Measurements from ENCODE around the gene GLI3.

GLI3 gene

DNA sequence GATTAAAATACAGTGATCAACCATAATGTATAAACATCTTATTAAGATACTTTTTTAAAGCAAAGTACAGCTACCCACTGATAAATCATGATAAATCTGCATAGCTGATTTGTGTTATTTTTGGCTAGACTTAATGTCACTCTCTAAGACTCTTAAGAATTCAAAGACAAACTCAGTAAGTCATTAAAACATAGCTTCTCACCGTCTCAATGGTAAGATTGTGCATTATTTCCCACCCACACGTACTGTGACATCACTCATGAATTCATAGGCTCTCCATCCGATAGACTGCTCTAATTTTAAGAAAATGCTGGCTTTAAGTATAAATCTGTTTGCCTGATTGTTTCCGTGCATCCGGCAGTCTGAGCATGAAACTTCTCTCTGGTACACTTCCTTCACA lies 266.1 kb downstream of the GLI3 start:
- Histone ChIP-seq H3K4me1 (ENCODE audit: control insufficient read depth, insufficient read depth, low read length) (no peaks in the 10 kb centered on the region), H3K27ac (ENCODE audit: extremely low read depth, low read depth, low read length) (no peak overlapping the region), H3K36me3 (ENCODE audit: control insufficient read depth in 2 of 2, insufficient read depth in 1 of 2, low read length in 2 of 2) (peaks cover 12 to 62% of the 10 kb centered on the region in 2 experiments), H3K9me3 (ENCODE audit: control insufficient read depth, insufficient read depth, low read depth, low read length) (no peaks in the 10 kb centered on the region), H3K4me3 (ENCODE audit: low read depth, low read length) (no peak overlapping the region)
- TF ChIP-seq ZNF133 (tag by site-specific recombination; IDR thresholded peaks at IDR 0.05) (no peak), KLF16 (tag by site-specific recombination; IDR thresholded peaks at IDR 0.05) (no peak), ZNF530 (tag by site-specific recombination; IDR thresholded peaks at IDR 0.05; ENCODE audit: low read depth) (no peak), ZNF677 (tag by site-specific recombination; IDR thresholded peaks at IDR 0.05) (no peak), ZNF433 (tag by site-specific recombination; IDR thresholded peaks at IDR 0.05; ENCODE audit: low read depth) (no peak), ZBTB48 (tag by site-specific recombination; IDR thresholded peaks at IDR 0.05) (no peak), ZNF747 (tag by site-specific recombination; IDR thresholded peaks at IDR 0.05) (no peak), ZNF670 (tag by site-specific recombination; IDR thresholded peaks at IDR 0.05; ENCODE audit: low read depth) (no peak), ZNF391 (tag by site-specific recombination; IDR thresholded peaks at IDR 0.05; ENCODE audit: borderline replicate concordance, low read depth) (no peak), HOXA7 (CRISPR knock-in tag; IDR thresholded peaks at IDR 0.05; ENCODE audit: borderline replicate concordance) (no peak), ZNF146 (tag by site-specific recombination; IDR thresholded peaks at IDR 0.05) (no peak), KLF1 (tag by site-specific recombination; IDR thresholded peaks at IDR 0.05) (no peak), ZNF549 (tag by site-specific recombination; IDR thresholded peaks at IDR 0.05) (no peak), ZNF155 (tag by site-specific recombination; IDR thresholded peaks at IDR 0.05) (no peak)
- TF ChIP-seq, protein P1, sequence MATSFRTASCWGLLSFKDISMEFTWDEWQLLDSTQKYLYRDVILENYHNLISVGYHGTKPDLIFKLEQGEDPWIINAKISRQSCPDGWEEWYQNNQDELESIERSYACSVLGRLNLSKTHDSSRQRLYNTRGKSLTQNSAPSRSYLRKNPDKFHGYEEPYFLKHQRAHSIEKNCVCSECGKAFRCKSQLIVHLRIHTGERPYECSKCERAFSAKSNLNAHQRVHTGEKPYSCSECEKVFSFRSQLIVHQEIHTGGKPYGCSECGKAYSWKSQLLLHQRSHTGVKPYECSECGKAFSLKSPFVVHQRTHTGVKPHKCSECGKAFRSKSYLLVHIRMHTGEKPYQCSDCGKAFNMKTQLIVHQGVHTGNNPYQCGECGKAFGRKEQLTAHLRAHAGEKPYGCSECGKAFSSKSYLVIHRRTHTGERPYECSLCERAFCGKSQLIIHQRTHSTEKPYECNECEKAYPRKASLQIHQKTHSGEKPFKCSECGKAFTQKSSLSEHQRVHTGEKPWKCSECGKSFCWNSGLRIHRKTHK (tag by site-specific recombination; IDR thresholded peaks at IDR 0.05): no peak
- TF ChIP-seq, protein P2, sequence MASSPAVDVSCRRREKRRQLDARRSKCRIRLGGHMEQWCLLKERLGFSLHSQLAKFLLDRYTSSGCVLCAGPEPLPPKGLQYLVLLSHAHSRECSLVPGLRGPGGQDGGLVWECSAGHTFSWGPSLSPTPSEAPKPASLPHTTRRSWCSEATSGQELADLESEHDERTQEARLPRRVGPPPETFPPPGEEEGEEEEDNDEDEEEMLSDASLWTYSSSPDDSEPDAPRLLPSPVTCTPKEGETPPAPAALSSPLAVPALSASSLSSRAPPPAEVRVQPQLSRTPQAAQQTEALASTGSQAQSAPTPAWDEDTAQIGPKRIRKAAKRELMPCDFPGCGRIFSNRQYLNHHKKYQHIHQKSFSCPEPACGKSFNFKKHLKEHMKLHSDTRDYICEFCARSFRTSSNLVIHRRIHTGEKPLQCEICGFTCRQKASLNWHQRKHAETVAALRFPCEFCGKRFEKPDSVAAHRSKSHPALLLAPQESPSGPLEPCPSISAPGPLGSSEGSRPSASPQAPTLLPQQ (tag by site-specific recombination; IDR thresholded peaks at IDR 0.05): no peak
- TF ChIP-seq, protein P3, sequence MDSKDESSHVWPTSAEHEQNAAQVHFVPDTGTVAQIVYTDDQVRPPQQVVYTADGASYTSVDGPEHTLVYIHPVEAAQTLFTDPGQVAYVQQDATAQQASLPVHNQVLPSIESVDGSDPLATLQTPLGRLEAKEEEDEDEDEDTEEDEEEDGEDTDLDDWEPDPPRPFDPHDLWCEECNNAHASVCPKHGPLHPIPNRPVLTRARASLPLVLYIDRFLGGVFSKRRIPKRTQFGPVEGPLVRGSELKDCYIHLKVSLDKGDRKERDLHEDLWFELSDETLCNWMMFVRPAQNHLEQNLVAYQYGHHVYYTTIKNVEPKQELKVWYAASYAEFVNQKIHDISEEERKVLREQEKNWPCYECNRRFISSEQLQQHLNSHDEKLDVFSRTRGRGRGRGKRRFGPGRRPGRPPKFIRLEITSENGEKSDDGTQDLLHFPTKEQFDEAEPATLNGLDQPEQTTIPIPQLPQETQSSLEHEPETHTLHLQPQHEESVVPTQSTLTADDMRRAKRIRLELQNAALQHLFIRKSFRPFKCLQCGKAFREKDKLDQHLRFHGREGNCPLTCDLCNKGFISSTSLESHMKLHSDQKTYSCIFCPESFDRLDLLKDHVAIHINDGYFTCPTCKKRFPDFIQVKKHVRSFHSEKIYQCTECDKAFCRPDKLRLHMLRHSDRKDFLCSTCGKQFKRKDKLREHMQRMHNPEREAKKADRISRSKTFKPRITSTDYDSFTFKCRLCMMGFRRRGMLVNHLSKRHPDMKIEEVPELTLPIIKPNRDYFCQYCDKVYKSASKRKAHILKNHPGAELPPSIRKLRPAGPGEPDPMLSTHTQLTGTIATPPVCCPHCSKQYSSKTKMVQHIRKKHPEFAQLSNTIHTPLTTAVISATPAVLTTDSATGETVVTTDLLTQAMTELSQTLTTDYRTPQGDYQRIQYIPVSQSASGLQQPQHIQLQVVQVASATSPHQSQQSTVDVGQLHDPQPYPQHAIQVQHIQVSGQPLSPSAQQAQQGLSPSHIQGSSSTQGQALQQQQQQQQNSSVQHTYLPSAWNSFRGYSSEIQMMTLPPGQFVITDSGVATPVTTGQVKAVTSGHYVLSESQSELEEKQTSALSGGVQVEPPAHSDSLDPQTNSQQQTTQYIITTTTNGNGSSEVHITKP (tag by site-specific recombination; IDR thresholded peaks at IDR 0.05): no peak
- TF ChIP-seq, protein P4, sequence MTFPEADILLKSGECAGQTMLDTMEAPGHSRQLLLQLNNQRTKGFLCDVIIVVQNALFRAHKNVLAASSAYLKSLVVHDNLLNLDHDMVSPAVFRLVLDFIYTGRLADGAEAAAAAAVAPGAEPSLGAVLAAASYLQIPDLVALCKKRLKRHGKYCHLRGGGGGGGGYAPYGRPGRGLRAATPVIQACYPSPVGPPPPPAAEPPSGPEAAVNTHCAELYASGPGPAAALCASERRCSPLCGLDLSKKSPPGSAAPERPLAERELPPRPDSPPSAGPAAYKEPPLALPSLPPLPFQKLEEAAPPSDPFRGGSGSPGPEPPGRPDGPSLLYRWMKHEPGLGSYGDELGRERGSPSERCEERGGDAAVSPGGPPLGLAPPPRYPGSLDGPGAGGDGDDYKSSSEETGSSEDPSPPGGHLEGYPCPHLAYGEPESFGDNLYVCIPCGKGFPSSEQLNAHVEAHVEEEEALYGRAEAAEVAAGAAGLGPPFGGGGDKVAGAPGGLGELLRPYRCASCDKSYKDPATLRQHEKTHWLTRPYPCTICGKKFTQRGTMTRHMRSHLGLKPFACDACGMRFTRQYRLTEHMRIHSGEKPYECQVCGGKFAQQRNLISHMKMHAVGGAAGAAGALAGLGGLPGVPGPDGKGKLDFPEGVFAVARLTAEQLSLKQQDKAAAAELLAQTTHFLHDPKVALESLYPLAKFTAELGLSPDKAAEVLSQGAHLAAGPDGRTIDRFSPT (tag by site-specific recombination; IDR thresholded peaks at IDR 0.05): no peak
- TF ChIP-seq, protein P5, sequence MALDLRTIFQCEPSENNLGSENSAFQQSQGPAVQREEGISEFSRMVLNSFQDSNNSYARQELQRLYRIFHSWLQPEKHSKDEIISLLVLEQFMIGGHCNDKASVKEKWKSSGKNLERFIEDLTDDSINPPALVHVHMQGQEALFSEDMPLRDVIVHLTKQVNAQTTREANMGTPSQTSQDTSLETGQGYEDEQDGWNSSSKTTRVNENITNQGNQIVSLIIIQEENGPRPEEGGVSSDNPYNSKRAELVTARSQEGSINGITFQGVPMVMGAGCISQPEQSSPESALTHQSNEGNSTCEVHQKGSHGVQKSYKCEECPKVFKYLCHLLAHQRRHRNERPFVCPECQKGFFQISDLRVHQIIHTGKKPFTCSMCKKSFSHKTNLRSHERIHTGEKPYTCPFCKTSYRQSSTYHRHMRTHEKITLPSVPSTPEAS (tag by site-specific recombination; IDR thresholded peaks at IDR 0.05): no peak
- TF ChIP-seq, protein P6, sequence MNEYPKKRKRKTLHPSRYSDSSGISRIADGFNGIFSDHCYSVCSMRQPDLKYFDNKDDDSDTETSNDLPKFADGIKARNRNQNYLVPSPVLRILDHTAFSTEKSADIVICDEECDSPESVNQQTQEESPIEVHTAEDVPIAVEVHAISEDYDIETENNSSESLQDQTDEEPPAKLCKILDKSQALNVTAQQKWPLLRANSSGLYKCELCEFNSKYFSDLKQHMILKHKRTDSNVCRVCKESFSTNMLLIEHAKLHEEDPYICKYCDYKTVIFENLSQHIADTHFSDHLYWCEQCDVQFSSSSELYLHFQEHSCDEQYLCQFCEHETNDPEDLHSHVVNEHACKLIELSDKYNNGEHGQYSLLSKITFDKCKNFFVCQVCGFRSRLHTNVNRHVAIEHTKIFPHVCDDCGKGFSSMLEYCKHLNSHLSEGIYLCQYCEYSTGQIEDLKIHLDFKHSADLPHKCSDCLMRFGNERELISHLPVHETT (tag by site-specific recombination; IDR thresholded peaks at IDR 0.05): no peak
- ChIA-PET POLR2A (no interaction called here), CTCF (interaction anchor here (0.8 to 1.2 kb wide), 2 partner anchors 8 to 721 kb away, joined by 4 to 5 read pairs; no protein-coding TSS in a partner anchor)
